Choroid plexus epithelial cell (primary cell): ENCODE data around the gene ITPRID2.

ENCODE experiments used
- DNase-seq: peaks from one replicate; pipeline ENCODE4 v3.0.0-alpha.2; 2010; ENCODE audit warnings: low read depth
- H3K4me3 ChIP-seq: 2 replicates; pipeline ENCODE4 v1.5.1; 2011; ENCODE audit warnings: low read depth, mild to moderate bottlenecking, control low read depth, low read length, moderate library complexity
- TF ChIP-seq, protein P1 (sequence below): conservative IDR thresholded peaks from 2 replicates; pipeline ENCODE4 v1.5.1; 2011; ENCODE audit warnings: low read depth, mild to moderate bottlenecking, control low read depth, inconsistent platforms, low read length, moderate library complexity

The ITPRID2 gene

DNA sequence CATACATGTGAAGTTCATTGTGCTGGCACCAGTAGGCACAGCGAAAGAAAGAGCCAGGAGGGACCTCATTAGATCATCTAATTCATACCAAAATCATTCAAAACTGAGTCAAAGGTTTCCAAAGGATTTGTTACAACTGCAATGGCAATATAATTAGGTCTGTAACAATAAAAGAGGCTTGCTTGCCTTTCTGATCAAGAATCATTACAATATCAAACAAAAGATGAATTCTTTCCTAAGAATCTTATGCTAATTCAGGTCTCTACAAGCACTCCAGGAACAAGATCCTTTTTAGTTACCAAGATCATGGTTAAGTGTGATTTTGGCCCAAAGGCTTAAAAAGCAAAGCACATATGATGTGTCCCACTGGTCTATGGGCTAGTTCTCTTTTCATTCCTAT, 41.9 kb upstream of the ITPRID2 start:
- TF ChIP-seq, protein P1, sequence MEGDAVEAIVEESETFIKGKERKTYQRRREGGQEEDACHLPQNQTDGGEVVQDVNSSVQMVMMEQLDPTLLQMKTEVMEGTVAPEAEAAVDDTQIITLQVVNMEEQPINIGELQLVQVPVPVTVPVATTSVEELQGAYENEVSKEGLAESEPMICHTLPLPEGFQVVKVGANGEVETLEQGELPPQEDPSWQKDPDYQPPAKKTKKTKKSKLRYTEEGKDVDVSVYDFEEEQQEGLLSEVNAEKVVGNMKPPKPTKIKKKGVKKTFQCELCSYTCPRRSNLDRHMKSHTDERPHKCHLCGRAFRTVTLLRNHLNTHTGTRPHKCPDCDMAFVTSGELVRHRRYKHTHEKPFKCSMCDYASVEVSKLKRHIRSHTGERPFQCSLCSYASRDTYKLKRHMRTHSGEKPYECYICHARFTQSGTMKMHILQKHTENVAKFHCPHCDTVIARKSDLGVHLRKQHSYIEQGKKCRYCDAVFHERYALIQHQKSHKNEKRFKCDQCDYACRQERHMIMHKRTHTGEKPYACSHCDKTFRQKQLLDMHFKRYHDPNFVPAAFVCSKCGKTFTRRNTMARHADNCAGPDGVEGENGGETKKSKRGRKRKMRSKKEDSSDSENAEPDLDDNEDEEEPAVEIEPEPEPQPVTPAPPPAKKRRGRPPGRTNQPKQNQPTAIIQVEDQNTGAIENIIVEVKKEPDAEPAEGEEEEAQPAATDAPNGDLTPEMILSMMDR: no peak
- H3K4me3 ChIP-seq: no peak overlapping the region
- no peak for DNase-seq

DNA sequence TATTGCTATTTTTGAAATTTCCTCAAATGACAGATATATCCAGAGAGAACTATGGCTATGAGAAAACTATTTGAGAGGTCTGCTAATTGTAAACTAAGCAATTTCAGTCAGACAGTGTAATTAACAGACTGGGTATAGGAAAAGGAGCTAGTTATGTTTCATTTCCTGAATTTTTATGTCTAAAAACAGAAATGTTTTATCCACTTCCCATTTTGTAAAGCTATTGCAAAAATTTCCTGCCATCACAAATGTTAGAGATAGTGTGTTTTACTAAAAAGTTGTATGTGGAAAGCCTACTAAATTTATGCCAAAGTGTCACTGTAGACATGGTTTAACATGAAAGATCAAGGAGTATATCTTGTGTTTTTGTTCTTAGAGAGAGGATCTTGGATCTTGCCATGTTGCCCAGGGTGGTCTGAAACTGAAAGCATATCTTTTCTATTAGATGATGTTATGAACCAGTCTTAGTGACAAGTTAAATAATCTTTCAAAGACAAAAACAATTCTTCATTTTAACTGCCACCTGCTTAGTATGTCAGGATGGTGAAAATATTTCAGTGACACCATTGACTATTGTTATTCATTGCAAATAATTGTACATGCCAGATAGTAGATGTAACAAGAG, 40.5 kb upstream of the ITPRID2 start:
- DNase-seq: no peak
- H3K4me3 ChIP-seq: no peak overlapping the region
- TF ChIP-seq, protein P1: no peak

GRCh38 chr2:181851726-181852125, 39.8 kb upstream of the ITPRID2 start:
- H3K4me3 ChIP-seq: no peak overlapping the region
- TF ChIP-seq, protein P1: no peak
- no peak for DNase-seq

DNA sequence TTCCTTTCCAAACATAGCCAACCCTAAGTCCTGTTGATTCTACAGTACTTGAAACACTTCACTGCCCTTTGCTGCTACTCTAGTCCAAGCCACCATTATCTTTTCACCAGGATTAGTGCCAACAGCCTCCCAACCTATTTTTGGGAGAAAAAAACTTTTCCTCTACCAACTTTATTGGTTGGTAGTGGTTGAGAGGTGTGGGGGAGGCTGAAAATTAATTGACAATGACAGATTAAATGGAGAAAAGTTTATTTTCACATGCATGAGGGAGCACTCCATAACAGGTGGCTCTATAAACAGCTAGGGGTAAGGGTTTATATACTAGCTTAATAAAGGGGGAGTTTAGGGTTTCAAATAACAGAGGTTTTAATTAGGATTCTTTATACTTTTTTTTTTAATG, 37.8 kb upstream of the ITPRID2 start:
- DNase-seq: no peak
- TF ChIP-seq, protein P1: no peak

GRCh38 chr2:181857483-181857882, 34.0 kb upstream of the ITPRID2 start:
- TF ChIP-seq, protein P1: no peak
- peak; percentile 14 for DNase-seq
- no peak overlapping the region for H3K4me3 ChIP-seq

More for the DNA sequence above, 37.8 kb upstream of the ITPRID2 start:
- no peak overlapping the region for H3K4me3 ChIP-seq

DNA sequence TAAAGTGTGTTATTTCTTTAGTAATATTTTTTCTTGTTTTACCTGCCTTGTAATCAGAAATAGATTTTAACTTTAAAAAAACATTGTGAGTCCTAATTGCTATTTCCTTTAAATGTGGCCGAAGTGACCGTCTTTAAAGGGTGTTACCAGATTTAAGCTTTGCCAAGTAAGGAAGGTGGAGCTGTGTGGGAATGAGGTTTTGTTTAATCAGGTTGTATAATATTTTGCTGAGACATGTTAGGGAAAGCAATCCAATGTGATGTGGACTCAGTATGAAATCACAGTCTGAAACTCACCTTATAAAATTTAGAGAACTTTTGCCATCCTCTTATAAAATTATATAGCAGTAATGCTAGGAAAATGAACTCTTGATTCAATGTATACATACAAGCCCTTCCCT, 32.9 kb upstream of the ITPRID2 start:
- H3K4me3 ChIP-seq: no peak overlapping the region
- no peak for DNase-seq
- TF ChIP-seq, protein P1: no peak

DNA sequence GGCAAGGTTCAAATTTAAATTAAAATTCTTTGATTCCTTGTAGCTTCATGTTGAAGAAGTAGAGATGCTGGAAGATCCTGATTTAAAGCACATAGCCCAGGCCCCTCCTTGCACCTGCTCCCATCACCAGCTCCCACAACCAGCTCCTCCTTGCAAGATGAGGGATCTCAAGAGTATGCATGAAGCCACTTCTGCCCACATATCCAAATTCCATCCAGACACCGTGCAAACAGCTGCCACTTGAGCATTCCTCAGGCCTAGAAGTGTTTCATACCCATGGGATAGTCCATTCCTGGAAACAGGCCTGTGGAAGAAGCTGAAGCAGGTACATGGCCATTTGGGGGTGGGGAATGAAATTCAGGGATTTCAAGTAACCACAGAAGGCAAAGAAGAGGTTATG, 32.4 kb upstream of the ITPRID2 start:
- DNase-seq: no peak
- TF ChIP-seq, protein P1: no peak
- no peak overlapping the region for H3K4me3 ChIP-seq
